ENCODE data around the gene FILIP1.

GRCh38 chr6:75279418-75279817, 214.2 kb downstream of the FILIP1 start:
- TF ChIP-seq CTCF (IDR thresholded peaks at IDR 0.05) (no peak), POLR2AphosphoS5 (IDR thresholded peaks at IDR 0.05) (no peak), POLR2A (IDR thresholded peaks at IDR 0.05; ENCODE audit: low read depth) (no peak), EP300 (IDR thresholded peaks at IDR 0.05) (no peak)
